ENCODE data around the gene GNAI2.

GNAI2 gene

GRCh38 chr3:50219285-50219684 lies 16.7 kb upstream of the GNAI2 start:
- TF ChIP-seq TCF12 (IDR thresholded peaks at IDR 0.05; ENCODE audit: low read depth) = no peak
- TF ChIP-seq EP300 (IDR thresholded peaks at IDR 0.05; ENCODE audit: borderline replicate concordance) = no peak
- no peak for TF ChIP-seq YY1 (IDR thresholded peaks at IDR 0.05; ENCODE audit: low read depth)
- TF ChIP-seq CEBPB (IDR thresholded peaks at IDR 0.05) = no peak
- no peak for TF ChIP-seq EGR1 (IDR thresholded peaks at IDR 0.05)
- no peak for TF ChIP-seq CREB1 (IDR thresholded peaks at IDR 0.05; ENCODE audit: low read depth)

- TF ChIP-seq FOXM1 (IDR thresholded peaks at IDR 0.05; ENCODE audit: borderline replicate concordance, low read depth) = no peak
- TF ChIP-seq NFIC (IDR thresholded peaks at IDR 0.05) = no peak
- no peak for TF ChIP-seq ZBTB7A (IDR thresholded peaks at IDR 0.05; ENCODE audit: low read depth)
- TF ChIP-seq MAX (IDR thresholded peaks at IDR 0.05) = no peak
- TF ChIP-seq TAF1 (IDR thresholded peaks at IDR 0.05; ENCODE audit: low read depth) = no peak
- no peak for TF ChIP-seq EGR1 (IDR thresholded peaks at IDR 0.05)
- TF ChIP-seq REST (IDR thresholded peaks at IDR 0.05; ENCODE audit: low read depth) = no peak
- TF ChIP-seq CEBPB (IDR thresholded peaks at IDR 0.05) = no peak
- TF ChIP-seq USF1 (IDR thresholded peaks at IDR 0.05) = no peak
- no peak for TF ChIP-seq YY1 (IDR thresholded peaks at IDR 0.05; ENCODE audit: low read depth)
These were observed 15.9 kb upstream of the GNAI2 start for GRCh38 chr3:50220109-50220508.

GRCh38 chr3:50221051-50221410 lies 15.0 kb upstream of the GNAI2 start:
- TF ChIP-seq YY1 (IDR thresholded peaks at IDR 0.05; ENCODE audit: low read depth) (no peak), TAF1 (IDR thresholded peaks at IDR 0.05; ENCODE audit: low read depth) (no peak), RAD21 (IDR thresholded peaks at IDR 0.05; ENCODE audit: low read depth) (no peak), EP300 (IDR thresholded peaks at IDR 0.05; ENCODE audit: borderline replicate concordance) (no peak), REST (IDR thresholded peaks at IDR 0.05; ENCODE audit: low read depth) (no peak), EGR1 (IDR thresholded peaks at IDR 0.05) (no peak), NFIC (IDR thresholded peaks at IDR 0.05) (no peak), TEAD4 (IDR thresholded peaks at IDR 0.05) (no peak), USF1 (IDR thresholded peaks at IDR 0.05) (no peak), CEBPB (IDR thresholded peaks at IDR 0.05) (no peak), ZBTB7A (IDR thresholded peaks at IDR 0.05; ENCODE audit: low read depth) (no peak), CREB1 (IDR thresholded peaks at IDR 0.05; ENCODE audit: low read depth) (no peak)

- TF ChIP-seq MAX (IDR thresholded peaks at IDR 0.05) (no peak), RAD21 (IDR thresholded peaks at IDR 0.05; ENCODE audit: low read depth) (peak; percentile 19; the same call in 1 of the 2 replicates), REST (IDR thresholded peaks at IDR 0.05; ENCODE audit: low read depth) (no peak)
These were observed 14.4 kb upstream of the GNAI2 start for GRCh38 chr3:50221411-50222168.

GRCh38 chr3:50222169-50222528 lies 13.9 kb upstream of the GNAI2 start:
- TF ChIP-seq EGR1 (IDR thresholded peaks at IDR 0.05) (no peak), CEBPB (IDR thresholded peaks at IDR 0.05) (no peak), USF1 (IDR thresholded peaks at IDR 0.05) (no peak), ZBTB7A (IDR thresholded peaks at IDR 0.05; ENCODE audit: low read depth) (no peak), TEAD4 (IDR thresholded peaks at IDR 0.05) (no peak), YY1 (IDR thresholded peaks at IDR 0.05; ENCODE audit: low read depth) (no peak), NFIC (IDR thresholded peaks at IDR 0.05) (no peak), TAF1 (IDR thresholded peaks at IDR 0.05; ENCODE audit: low read depth) (no peak)
